Measurements from ENCODE around the gene MRPL23. TPM values are rescaled to one million over a fixed set of nuclear protein-coding genes. Genes with fewer than 3 reads are reported as not detected.

The MRPL23 gene
- total RNA-seq, 1 donor from 2014 or later, result 117 TPM

- intact Hi-C loops (cut with DNase I), result no loop called here
- H3K27ac ChIP-seq, result no peak overlapping the region
- DNase-seq (ENCODE audit: low spot score in 2 of 2), result no peak
- no peak overlapping the region for H3K4me3 ChIP-seq
- no peaks in the 10 kb centered on the region for H3K36me3 ChIP-seq
- no peaks in the 10 kb centered on the region for H3K27me3 ChIP-seq
- H3K4me1 ChIP-seq, result no peaks in the 10 kb centered on the region
- no peaks in the 10 kb centered on the region for H3K9me3 ChIP-seq
- TF ChIP-seq CTCF (IDR thresholded peaks at IDR 0.05), result no peak
Observed at GRCh38 chr11:1978720-1979473, 31.8 kb downstream of the MRPL23 start.

- no peak for TF ChIP-seq CTCF (IDR thresholded peaks at IDR 0.05)
- no peaks in the 10 kb centered on the region for H3K4me1 ChIP-seq
- intact Hi-C loops (cut with DNase I), result no loop called here
- H3K27me3 ChIP-seq, result no peaks in the 10 kb centered on the region
- H3K27ac ChIP-seq, result no peak overlapping the region
- no peaks in the 10 kb centered on the region for H3K36me3 ChIP-seq
- H3K9me3 ChIP-seq, result no peaks in the 10 kb centered on the region
- no peak for DNase-seq (ENCODE audit: low spot score in 2 of 2)
- H3K4me3 ChIP-seq, result no peak overlapping the region
Observed at GRCh38 chr11:1979607-1980006, 32.5 kb downstream of the MRPL23 start.

- intact Hi-C loops (cut with DNase I), result no loop called here
- Histone ChIP-seq H3K9me3 (no peaks in the 10 kb centered on the region), H3K4me3 (no peak overlapping the region), H3K36me3 (no peaks in the 10 kb centered on the region), H3K4me1 (no peaks in the 10 kb centered on the region), H3K27me3 (no peaks in the 10 kb centered on the region), H3K27ac (no peak overlapping the region)
- TF ChIP-seq CTCF (IDR thresholded peaks at IDR 0.05), result no peak
- DNase-seq (ENCODE audit: low spot score in 2 of 2), result no peak
Observed at GRCh38 chr11:1982873-1983600, 35.9 kb downstream of the MRPL23 start.

DNA sequence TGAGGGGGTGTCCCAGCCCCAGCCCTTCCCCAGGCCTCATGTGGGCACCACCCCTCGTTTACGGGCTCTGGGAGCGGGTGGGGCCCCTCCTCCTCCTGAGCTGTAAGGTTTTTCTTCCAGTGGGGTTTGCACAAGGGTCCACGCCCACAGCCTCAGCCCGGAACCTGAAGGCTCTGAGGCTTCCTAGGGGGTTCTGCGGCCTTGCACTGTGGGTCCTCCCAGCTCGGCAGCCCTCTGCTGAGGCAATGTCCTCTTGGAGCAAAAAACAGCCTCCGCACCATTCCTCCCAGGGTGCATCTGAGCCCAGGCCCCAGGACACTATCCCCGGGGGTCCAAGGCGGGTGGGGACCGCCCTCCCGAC is 36.4 kb downstream of the MRPL23 start:
- Histone ChIP-seq H3K36me3 (no peaks in the 10 kb centered on the region), H3K27me3 (no peaks in the 10 kb centered on the region), H3K4me3 (no peak overlapping the region), H3K4me1 (no peaks in the 10 kb centered on the region), H3K9me3 (no peaks in the 10 kb centered on the region), H3K27ac (no peak overlapping the region)
- no peak for TF ChIP-seq CTCF (IDR thresholded peaks at IDR 0.05)
- no peak for DNase-seq (ENCODE audit: low spot score in 2 of 2)
- intact Hi-C loops (cut with DNase I), result no loop called here

- no peaks in the 10 kb centered on the region for H3K27me3 ChIP-seq
- no peaks in the 10 kb centered on the region for H3K36me3 ChIP-seq
- H3K4me1 ChIP-seq, result no peaks in the 10 kb centered on the region
- H3K9me3 ChIP-seq, result no peaks in the 10 kb centered on the region
- H3K27ac ChIP-seq, result no peak overlapping the region
- DNase-seq (ENCODE audit: low spot score in 2 of 2), result no peak
- intact Hi-C loops (cut with DNase I), result no loop called here
- no peak for TF ChIP-seq CTCF (IDR thresholded peaks at IDR 0.05)
- H3K4me3 ChIP-seq, result no peak overlapping the region
Observed at GRCh38 chr11:1987024-1987423, 39.9 kb downstream of the MRPL23 start.

Data from ascending aorta (tissue), 2 donors.